Activated CD4-positive, alpha-beta T cell treated with anti-CD3 and anti-CD28 coated beads for 36 hours (primary cell): ENCODE measurements around the gene MIER3. TPM values are rescaled to one million over a fixed set of nuclear protein-coding genes. Genes with fewer than 3 reads are reported as not detected.

Experiments used
- ATAC-seq: fragments of 200-7000 bp; cut with Tn5 transposase; one replicate; pipeline ENCODE4 v1.10.0; 2021; ENCODE audit warnings: mild to moderate bottlenecking, moderate library complexity
- CTCF ChIA-PET: fragments of 350-600 bp; sonication (Branson Sonifier 250); formaldehyde crosslinking; loops from one replicate; lab custom pipeline; 2021; ENCODE audit warnings: antibody characterized with exemption; lab: Charles Lee
- POLR2A ChIA-PET: fragments of 350-600 bp; sonication (Branson Sonifier 250); formaldehyde crosslinking; loops from one replicate; lab custom pipeline; 2021; ENCODE audit warnings: antibody characterized with exemption, inconsistent platforms; lab: Charles Lee
- DNase-seq: peaks from one replicate; pipeline ENCODE4 v3.0.0-alpha.2; 2020
- H3K27ac Mint-ChIP-seq: one replicate; pipeline ENCODE4 v1.8.0; 2021; ENCODE audit warnings: mixed read lengths
- H3K27me3 Mint-ChIP-seq: one replicate; pipeline ENCODE4 v1.8.0; 2021; ENCODE audit warnings: mixed read lengths
- H3K36me3 Mint-ChIP-seq: one replicate; pipeline ENCODE4 v1.8.0; 2021; ENCODE audit warnings: low read depth, mixed read lengths
- H3K4me1 Mint-ChIP-seq: one replicate; pipeline ENCODE4 v1.8.0; 2021; ENCODE audit warnings: mixed read lengths
- H3K4me3 Mint-ChIP-seq: one replicate; pipeline ENCODE4 v1.8.0; 2021; ENCODE audit warnings: mild to moderate bottlenecking, moderate library complexity, mixed read lengths
- H3K9me3 Mint-ChIP-seq: one replicate; pipeline ENCODE4 v1.8.0; 2021; ENCODE audit warnings: low read depth, mixed read lengths
- intact Hi-C, 2 experiments: fragments of 100-400 bp; cut with DNase I in 1 of 2; cut with micrococcal nuclease in 1 of 2; formaldehyde crosslinking; loops; one replicate each; pipeline versions ENCODE4 v1.14.2 to v1.15.1; 2022 to 2024; cut with DNase I, micrococcal nuclease
- total RNA-seq, 2 experiments: library from RNA; stranded (reverse); gene quantifications; one replicate each; pipeline ENCODE4 v1.2.3, GENCODE V29; 2021

The MIER3 gene
- total RNA-seq: 10 to 100 TPM; 15.4 to 16.0 TPM

GRCh38 chr5:56951946-56952691 lies at the start of gene MIER3:
Gene MIER3 (minus strand): TSS chr5:56952123. CDS start chr5:56952102, 21 bp downstream.
- Mint-ChIP-seq H3K27ac (peak within 1 kb of the TSS; percentile 81), H3K36me3 (peaks cover 6% of the 10 kb centered on the region), H3K27me3 (peaks cover 16% of the 10 kb centered on the region), H3K9me3 (no peaks in the 10 kb centered on the region), H3K4me3 (peak within 1 kb of the TSS; percentile 85), H3K4me1 (peaks cover 20% of the 10 kb centered on the region)
- ChIA-PET CTCF (no interaction called here), POLR2A (no interaction called here)
- peak; percentile 95 for ATAC-seq
- DNase-seq: peak; percentile 90
- intact Hi-C loops: loop anchor here (1.0 to 2.0 kb wide), 6 partner anchors 43 to 269 kb away; partner anchors contain the start of gene SETD9 (in 1 of the 2)

GRCh38 chr5:56995596-56995995 lies 43.7 kb upstream of the MIER3 start:
- Mint-ChIP-seq H3K36me3 (no peaks in the 10 kb centered on the region), H3K4me3 (no peak overlapping the region), H3K4me1 (no peaks in the 10 kb centered on the region), H3K27ac (no peak overlapping the region), H3K9me3 (no peaks in the 10 kb centered on the region), H3K27me3 (peaks cover 3% of the 10 kb centered on the region)
- DNase-seq: no peak
- no peak for ATAC-seq
- POLR2A ChIA-PET: no interaction called here
- CTCF ChIA-PET: interaction anchor here (0.7 to 1.6 kb wide), 3 partner anchors 17 to 248 kb away, joined by 3 to 5 read pairs (median 3); no protein-coding TSS in a partner anchor
- intact Hi-C loops: no loop called here

GRCh38 chr5:56993241-56993640 lies 41.3 kb upstream of the MIER3 start:
- ChIA-PET POLR2A (no interaction called here), CTCF (interaction anchor here (0.7 kb wide), 1 partner anchor 27 kb away, joined by 3 read pairs; no protein-coding TSS in a partner anchor)
- Mint-ChIP-seq H3K4me1 (no peaks in the 10 kb centered on the region), H3K27me3 (peaks cover 2% of the 10 kb centered on the region), H3K9me3 (no peaks in the 10 kb centered on the region), H3K27ac (no peak overlapping the region), H3K4me3 (no peak overlapping the region), H3K36me3 (no peaks in the 10 kb centered on the region)
- ATAC-seq (no peak), DNase-seq (no peak)
- intact Hi-C loops: no loop called here

- intact Hi-C loops: no loop called here
- peaks cover under 1% of the 10 kb centered on the region for H3K4me1 Mint-ChIP-seq
- H3K27me3 Mint-ChIP-seq: peaks cover 2% of the 10 kb centered on the region
- no peaks in the 10 kb centered on the region for H3K36me3 Mint-ChIP-seq
- ChIA-PET CTCF (no interaction called here), POLR2A (no interaction called here)
- no peak for DNase-seq
- no peak overlapping the region for H3K27ac Mint-ChIP-seq
- H3K9me3 Mint-ChIP-seq: no peaks in the 10 kb centered on the region
- no peak overlapping the region for H3K4me3 Mint-ChIP-seq
- ATAC-seq: peak; percentile 75
Measured at GRCh38 chr5:56989676-56990075, 37.8 kb upstream of the MIER3 start.

- no peaks in the 10 kb centered on the region for H3K9me3 Mint-ChIP-seq
- no peaks in the 10 kb centered on the region for H3K27me3 Mint-ChIP-seq
- intact Hi-C loops: no loop called here
- ATAC-seq (no peak), DNase-seq (no peak)
- no peaks in the 10 kb centered on the region for H3K36me3 Mint-ChIP-seq
- no peak overlapping the region for H3K4me3 Mint-ChIP-seq
- CTCF ChIA-PET: no interaction called here
- POLR2A ChIA-PET: no interaction called here
- H3K27ac Mint-ChIP-seq: no peak overlapping the region
- peaks cover 11% of the 10 kb centered on the region for H3K4me1 Mint-ChIP-seq
Measured at GRCh38 chr5:56988490-56988889, 36.6 kb upstream of the MIER3 start.

GRCh38 chr5:56987171-56987570 lies 35.2 kb upstream of the MIER3 start:
- Mint-ChIP-seq H3K9me3 (no peaks in the 10 kb centered on the region), H3K36me3 (no peaks in the 10 kb centered on the region), H3K27ac (no peak overlapping the region), H3K27me3 (no peaks in the 10 kb centered on the region), H3K4me1 (peaks cover 11% of the 10 kb centered on the region), H3K4me3 (no peak overlapping the region)
- DNase-seq (no peak), ATAC-seq (no peak)
- ChIA-PET CTCF (interaction anchor here (0.8 to 1.8 kb wide), 4 partner anchors 10 to 717 kb away, joined by 3 to 5 read pairs (median 3); no protein-coding TSS in a partner anchor), POLR2A (no interaction called here)
- intact Hi-C loops: no loop called here

- Mint-ChIP-seq H3K4me3 (no peak overlapping the region), H3K27ac (no peak overlapping the region), H3K4me1 (peaks cover 11% of the 10 kb centered on the region), H3K27me3 (no peaks in the 10 kb centered on the region), H3K36me3 (no peaks in the 10 kb centered on the region), H3K9me3 (no peaks in the 10 kb centered on the region)
- ChIA-PET POLR2A (no interaction called here), CTCF (interaction anchor here (1.1 to 1.8 kb wide), 3 partner anchors 10 to 62 kb away, joined by 3 to 5 read pairs (median 3); no protein-coding TSS in a partner anchor)
- DNase-seq (no peak), ATAC-seq (no peak)
- intact Hi-C loops: no loop called here
Measured at GRCh38 chr5:56986626-56986947, 34.7 kb upstream of the MIER3 start.

- Mint-ChIP-seq H3K4me3 (no peak overlapping the region), H3K27ac (no peak overlapping the region), H3K36me3 (no peaks in the 10 kb centered on the region), H3K27me3 (no peaks in the 10 kb centered on the region), H3K9me3 (no peaks in the 10 kb centered on the region), H3K4me1 (peaks cover 11% of the 10 kb centered on the region)
- intact Hi-C loops: no loop called here
- ChIA-PET POLR2A (no interaction called here), CTCF (interaction anchor here (0.6 to 1.1 kb wide), 2 partner anchors 61 to 98 kb away, joined by 3 read pairs; no protein-coding TSS in a partner anchor)
- no peak for DNase-seq
- no peak for ATAC-seq
Measured at GRCh38 chr5:56985936-56986625, 34.2 kb upstream of the MIER3 start.

GRCh38 chr5:56984445-56984844 lies 32.5 kb upstream of the MIER3 start:
- Mint-ChIP-seq H3K36me3 (no peaks in the 10 kb centered on the region), H3K9me3 (no peaks in the 10 kb centered on the region), H3K27ac (no peak overlapping the region), H3K4me3 (no peak overlapping the region), H3K27me3 (no peaks in the 10 kb centered on the region), H3K4me1 (peaks cover 11% of the 10 kb centered on the region)
- POLR2A ChIA-PET: no interaction called here
- intact Hi-C loops: no loop called here
- no peak for ATAC-seq
- CTCF ChIA-PET: no interaction called here
- peak; percentile 28 for DNase-seq

GRCh38 chr5:56983593-56984361 lies 31.9 kb upstream of the MIER3 start:
- no peak overlapping the region for H3K4me3 Mint-ChIP-seq
- H3K9me3 Mint-ChIP-seq: no peaks in the 10 kb centered on the region
- no peak overlapping the region for H3K27ac Mint-ChIP-seq
- H3K36me3 Mint-ChIP-seq: no peaks in the 10 kb centered on the region
- CTCF ChIA-PET: no interaction called here
- intact Hi-C loops: no loop called here
- ATAC-seq (peak; percentile 70), DNase-seq (no peak)
- POLR2A ChIA-PET: no interaction called here
- H3K4me1 Mint-ChIP-seq: peaks cover 11% of the 10 kb centered on the region
- no peaks in the 10 kb centered on the region for H3K27me3 Mint-ChIP-seq

- POLR2A ChIA-PET: no interaction called here
- CTCF ChIA-PET: interaction anchor here (0.9 kb wide), 1 partner anchor 10 kb away, joined by 3 read pairs; no protein-coding TSS in a partner anchor
- Mint-ChIP-seq H3K36me3 (no peaks in the 10 kb centered on the region), H3K9me3 (no peaks in the 10 kb centered on the region), H3K4me3 (no peak overlapping the region), H3K27me3 (no peaks in the 10 kb centered on the region), H3K4me1 (peaks cover 11% of the 10 kb centered on the region), H3K27ac (no peak overlapping the region)
- intact Hi-C loops: no loop called here
- ATAC-seq (no peak), DNase-seq (no peak)
Measured at GRCh38 chr5:56981548-56982315, 29.8 kb upstream of the MIER3 start.
